Measurements from ENCODE around the gene SLC23A2. TPM values are rescaled to one million over a fixed set of nuclear protein-coding genes. Genes with fewer than 3 reads are reported as not detected.

The SLC23A2 gene
- total RNA-seq, 2 experiments from 2014 or later = 14.3 to 25.7 TPM

DNA sequence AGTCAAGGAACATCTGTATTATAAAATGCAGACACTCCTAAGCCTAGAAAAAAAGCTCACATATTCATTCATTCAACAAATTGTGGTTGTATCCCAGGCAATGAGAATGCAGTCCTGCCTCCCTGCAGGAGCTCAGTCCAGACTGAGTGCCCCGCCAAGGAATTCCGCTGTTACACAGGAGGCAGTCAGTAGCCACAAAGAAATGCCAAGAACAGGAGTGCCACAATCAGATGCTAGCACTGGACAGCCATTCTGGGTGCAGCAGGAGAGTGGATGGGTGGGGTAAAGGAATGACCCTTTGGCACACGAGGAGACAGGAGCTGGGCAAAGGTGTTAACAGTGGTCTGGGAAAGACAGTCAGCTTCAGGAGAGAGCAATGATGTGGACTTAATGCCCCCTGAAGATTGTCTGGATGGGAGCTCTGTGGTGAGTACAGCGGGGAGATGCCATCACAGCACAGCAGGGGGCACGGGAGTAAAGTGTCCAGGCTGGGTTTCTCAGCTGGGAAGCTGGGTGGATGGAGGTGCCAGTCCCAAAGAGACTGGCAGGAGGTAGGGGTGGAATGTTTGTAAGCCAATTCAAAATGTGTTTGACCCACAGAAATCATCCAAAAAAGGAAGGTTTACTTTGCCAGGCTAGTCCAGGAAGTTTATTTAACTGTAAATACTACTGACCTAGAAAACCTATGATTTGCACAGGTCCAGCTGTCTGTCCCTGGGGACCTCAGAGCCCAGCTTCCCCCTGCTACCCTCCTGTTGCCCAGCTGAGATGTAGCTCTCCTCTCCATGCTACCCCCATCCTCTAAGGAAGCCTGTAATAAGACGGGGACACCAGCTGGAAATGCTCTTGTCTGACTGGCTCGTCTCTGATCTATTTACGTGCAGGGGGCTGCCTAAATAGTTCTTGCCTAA, 84.1 kb downstream of the SLC23A2 start:
- Histone ChIP-seq H3K27ac (ENCODE audit: low read depth, low read length, poor library complexity, severe bottlenecking) (no peak overlapping the region), H3K4me1 (ENCODE audit: insufficient read depth, low read length, poor library complexity, severe bottlenecking) (peaks cover 31% of the 10 kb centered on the region), H3K9me2 (ENCODE audit: insufficient read depth, low read length) (no peaks in the 10 kb centered on the region), H2AFZ (ENCODE audit: low read length) (no peak overlapping the region), H3K4me2 (ENCODE audit: low read length) (peak overlapping the region; percentile 58), H3K9me3 (ENCODE audit: low read length) (no peaks in the 10 kb centered on the region), H3K4me3 (ENCODE audit: low read depth, low read length, poor library complexity, severe bottlenecking) (no peak overlapping the region), H3K36me3 (ENCODE audit: insufficient read depth, low read length) (peaks cover 4% of the 10 kb centered on the region; the same call in 1 of the 2 replicates), H3K79me2 (ENCODE audit: insufficient read depth, low read depth, low read length) (no peaks in the 10 kb centered on the region), H4K20me1 (ENCODE audit: insufficient read depth, low read length) (peaks cover 22% of the 10 kb centered on the region; the same call in 1 of the 2 replicates)
- TF ChIP-seq CTCF (conservative IDR thresholded peaks at IDR 0.05; ENCODE audit: low read length) (0 out of 2 replicates have a peak, but pooled peaks have one; percentile 15), EZH2phosphoT487 (IDR thresholded peaks at IDR 0.05; ENCODE audit: borderline replicate concordance, low read depth, low read length) (no peak)
- ChIA-PET POLR2A (interaction anchor here (0.6 to 1.4 kb wide), 9 partner anchors 8 to 240 kb away, joined by 3 to 6 read pairs (median 3); partner anchors contain the start of gene CDS2), CTCF (ENCODE audit: unreplicated experiment) (no interaction called here)
- no TSS peak for BruUV-seq (replicated peaks)
- no peak for DNase-seq (ENCODE audit: low spot score)
- intact Hi-C loops (cut with micrococcal nuclease; ENCODE audit: unreplicated experiment) = loop anchor here (5.0 kb wide), 1 partner anchor 75 kb away; no protein-coding TSS in a partner anchor

DNA sequence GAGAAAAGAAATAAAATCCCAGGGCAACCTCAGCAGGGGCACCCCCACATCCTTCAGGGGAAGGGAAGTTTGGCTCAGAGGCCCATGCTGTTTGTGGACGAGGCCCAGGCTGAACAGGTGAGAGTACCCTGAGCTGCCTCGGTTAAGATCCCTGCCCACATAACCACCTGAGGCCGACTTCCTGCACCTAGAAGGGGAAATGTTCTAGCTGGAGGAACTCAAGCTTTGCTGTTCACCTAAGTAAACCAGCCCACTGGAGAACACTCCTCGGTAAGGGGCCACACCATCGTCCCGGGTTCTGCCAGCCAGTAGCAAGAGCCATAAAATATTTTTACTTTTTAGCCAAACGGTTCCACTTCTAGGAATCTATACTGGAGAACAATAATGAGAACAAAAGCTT, 88.2 kb downstream of the SLC23A2 start:
- Histone ChIP-seq H2AFZ (ENCODE audit: low read length) (no peak overlapping the region), H3K9me2 (ENCODE audit: insufficient read depth, low read length) (no peaks in the 10 kb centered on the region), H3K4me3 (ENCODE audit: low read depth, low read length, poor library complexity, severe bottlenecking) (no peak overlapping the region), H4K20me1 (ENCODE audit: insufficient read depth, low read length) (peaks cover 13% of the 10 kb centered on the region; the same call in 1 of the 2 replicates), H3K79me2 (ENCODE audit: insufficient read depth, low read depth, low read length) (no peaks in the 10 kb centered on the region), H3K27ac (ENCODE audit: low read depth, low read length, poor library complexity, severe bottlenecking) (no peak overlapping the region), H3K36me3 (ENCODE audit: insufficient read depth, low read length) (peaks cover 14% of the 10 kb centered on the region), H3K4me1 (ENCODE audit: insufficient read depth, low read length, poor library complexity, severe bottlenecking) (peaks cover 15% of the 10 kb centered on the region), H3K9me3 (ENCODE audit: low read length) (no peaks in the 10 kb centered on the region), H3K4me2 (ENCODE audit: low read length) (no peak overlapping the region)
- no peak for DNase-seq (ENCODE audit: low spot score)
- BruUV-seq (replicated peaks) = no TSS peak
- ChIA-PET CTCF (ENCODE audit: unreplicated experiment) (no interaction called here), POLR2A (interaction anchor here (0.5 to 0.8 kb wide), 2 partner anchors 29 to 56 kb away, joined by 3 read pairs; no protein-coding TSS in a partner anchor)
- intact Hi-C loops (cut with micrococcal nuclease; ENCODE audit: unreplicated experiment) = no loop called here
- TF ChIP-seq CTCF (conservative IDR thresholded peaks at IDR 0.05; ENCODE audit: low read length) (no peak), EZH2phosphoT487 (IDR thresholded peaks at IDR 0.05; ENCODE audit: borderline replicate concordance, low read depth, low read length) (no peak)
